GM18502 (cell line): ENCODE data around the gene THOC6.
"Not testable (repeated sequence)": the region's sequence is repeated elsewhere in the genome, so short reads cannot be mapped to it uniquely, and the experiment has no call there.

Source experiments
- ATAC-seq: cut with Tn5 transposase; IDR thresholded peaks from one replicate; pipeline ENCODE4 v1.9.1; 2021; ENCODE audit warnings: mild to moderate bottlenecking; ENCODE audit not compliant: unreplicated experiment, poor library complexity

The THOC6 gene

GRCh38 chr16:3065742-3066439, 42.1 kb downstream of the THOC6 start:
- no peak for ATAC-seq

GRCh38 chr16:3066440-3066748, 42.6 kb downstream of the THOC6 start:
- no peak for ATAC-seq

GRCh38 chr16:3068487-3068886, 44.7 kb downstream of the THOC6 start:
- ATAC-seq, result no peak

- ATAC-seq, result not testable (repeated sequence)
Observed at GRCh38 chr16:3069146-3069545, 45.3 kb downstream of the THOC6 start.

GRCh38 chr16:3070608-3071111, 46.8 kb downstream of the THOC6 start:
- no peak for ATAC-seq

- no peak for ATAC-seq
Observed at GRCh38 chr16:3071655-3072054, 47.8 kb downstream of the THOC6 start.

- ATAC-seq, result not testable (repeated sequence)
Observed at GRCh38 chr16:3072148-3072547, 48.3 kb downstream of the THOC6 start.

- not testable (repeated sequence) for ATAC-seq
Observed at GRCh38 chr16:3072576-3073263, 48.9 kb downstream of the THOC6 start.

- no peak for ATAC-seq
Observed at GRCh38 chr16:3073448-3073847, 49.6 kb downstream of the THOC6 start.

- peak; percentile 81 for ATAC-seq
Observed at GRCh38 chr16:3074860-3075522, 51.2 kb downstream of the THOC6 start.

GRCh38 chr16:3075523-3075915, 51.7 kb downstream of the THOC6 start:
- no peak for ATAC-seq

- ATAC-seq, result not testable (repeated sequence)
Observed at GRCh38 chr16:3075946-3076345, 52.1 kb downstream of the THOC6 start.

- ATAC-seq, result no peak
Observed at GRCh38 chr16:3076577-3076976, 52.7 kb downstream of the THOC6 start.
